Kidney (tissue), 14 donors: Measurements from ENCODE around the gene CMIP. TPM values are rescaled to one million over a fixed set of nuclear protein-coding genes. Genes with fewer than 3 reads are reported as not detected.
A peak's percentile ranks its signal among the peaks of the same experiment; 100 is the strongest.

ENCODE experiments used
- DNase-seq, 5 donors: peaks; one replicate each; pipeline ENCODE4 v3.0.0-alpha.2; 2013 to 2020
- FAIRE-seq: peaks from 2 replicates; lab custom pipeline; 2012; peaks lifted over from hg19 to GRCh38; lab: Jason Lieb, UNC
- H3K27ac ChIP-seq, 2 donors: one replicate each; pipeline ENCODE4 v1.7.0; 2013; ENCODE audit warnings: low read depth in 2 of 2, low read length in 2 of 2, inconsistent platforms in 1 of 2
- H3K27me3 ChIP-seq: one replicate; pipeline ENCODE4 v1.7.1; 2013; ENCODE audit warnings: low read length, inconsistent platforms; ENCODE audit not compliant: control insufficient read depth, insufficient read depth
- H3K36me3 ChIP-seq, 3 donors: one replicate each; pipeline versions ENCODE4 v1.7.0 to v1.7.1; 2013; ENCODE audit warnings: low read length in 3 of 3, control low read depth in 1 of 3, inconsistent platforms in 1 of 3; ENCODE audit not compliant: insufficient read depth in 3 of 3, control insufficient read depth in 2 of 3
- H3K4me1 ChIP-seq, 3 donors: one replicate each; pipeline versions ENCODE4 v1.7.0 to v1.7.1; 2013; ENCODE audit warnings: low read length in 3 of 3, inconsistent platforms in 1 of 3, low read depth in 1 of 3; ENCODE audit not compliant: control insufficient read depth in 2 of 3, insufficient read depth in 2 of 3
- H3K4me3 ChIP-seq, 3 donors: one replicate each; pipeline versions ENCODE4 v1.7.0 to v1.8.1; 2013; ENCODE audit warnings: low read length in 3 of 3, control low read depth in 1 of 3, inconsistent platforms in 1 of 3
- H3K9ac ChIP-seq, 3 donors: one replicate each; pipeline versions ENCODE4 v1.7.0 to v1.7.1; 2013; ENCODE audit warnings: low read length in 3 of 3, control low read depth in 1 of 3, inconsistent platforms in 1 of 3
- H3K9me3 ChIP-seq, 3 donors: one replicate each; pipeline versions ENCODE4 v1.7.0 to v1.7.1; 2013; ENCODE audit warnings: low read length in 3 of 3, control low read depth in 1 of 3, inconsistent platforms in 1 of 3; ENCODE audit not compliant: control insufficient read depth in 2 of 3, insufficient read depth in 1 of 3
- intact Hi-C: fragments of 100-400 bp; cut with DNase I; formaldehyde crosslinking; loops from one replicate; pipeline ENCODE4 v1.11.1; 2022
- polyA plus RNA-seq: library from polyadenylated mRNA; stranded (reverse); fragments of 350-450 nt; fragmentation: Illumina TruSeq; extraction: RNeasy Lipid Tissue Mini Kit (QIAGEN cat#74804); gene quantifications from one replicate; pipeline ENCODE4 v1.2.3, GENCODE V29; 2014; ENCODE audit warnings: low read depth, low replicate concordance; ENCODE audit not compliant: insufficient read depth
- total RNA-seq: library from RNA; stranded (reverse); fragmentation: NEBNext Ultra II Directional; extraction: Animal tissue kit (Norgen Biotek cat#: 25700); gene quantifications from one replicate; pipeline ENCODE4 v1.2.1, GENCODE V29; 2021
- TF ChIP-seq, protein P1 (sequence below): IDR thresholded peaks from 3 replicates; pipeline ENCODE4 v1.5.1; 2012; ENCODE audit warnings: mild to moderate bottlenecking, moderate library complexity, borderline replicate concordance; ENCODE audit not compliant: insufficient read depth; ENCODE audit errors: extremely low read depth
- donor health status: control.
- donor health status: control.
- donor health status: control.
- donor health status: control.
- donor health status: control.
- donor health status: DM: yes; HTN: yes; CAD: no.
- donor health status: Normal renal cell carcinoma (clear cell type).

Gene CMIP
- total and polyA plus RNA-seq, 2 donors from 2014 or later, result 16.6 to 65.7 TPM

DNA sequence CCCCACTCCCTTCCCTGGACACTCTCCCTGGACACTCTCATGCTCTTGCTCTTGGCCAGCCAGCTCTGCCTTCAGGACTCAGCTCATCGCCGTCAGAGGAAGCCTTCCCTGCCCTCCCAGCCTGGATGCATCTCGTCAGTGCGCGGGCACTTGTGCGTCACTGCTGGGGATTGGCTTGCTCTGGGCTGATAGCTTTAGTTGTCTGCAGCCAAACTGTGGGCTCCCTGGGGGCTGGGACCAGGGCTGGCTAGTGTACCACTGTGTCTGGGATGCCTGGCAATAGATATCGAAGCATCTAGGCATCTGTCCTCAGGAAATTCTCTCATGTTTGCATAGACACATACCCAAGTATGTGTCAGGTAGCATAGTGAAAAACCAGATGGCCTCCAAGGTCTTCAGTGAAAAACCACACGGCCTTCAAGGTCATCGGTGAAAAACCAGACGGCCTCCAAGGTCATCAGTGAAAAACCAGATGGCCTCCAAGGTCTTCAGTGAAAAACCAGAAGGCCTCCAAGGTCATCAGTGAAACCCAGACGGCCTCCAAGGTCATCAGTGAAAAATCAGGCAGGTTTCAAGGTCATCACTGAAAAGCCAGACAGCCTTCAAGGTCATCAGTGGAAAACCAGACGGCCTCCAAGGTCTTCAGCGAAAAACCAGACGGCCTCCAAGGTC lies 72.0 kb downstream of the CMIP start:
- TF ChIP-seq, protein P1, sequence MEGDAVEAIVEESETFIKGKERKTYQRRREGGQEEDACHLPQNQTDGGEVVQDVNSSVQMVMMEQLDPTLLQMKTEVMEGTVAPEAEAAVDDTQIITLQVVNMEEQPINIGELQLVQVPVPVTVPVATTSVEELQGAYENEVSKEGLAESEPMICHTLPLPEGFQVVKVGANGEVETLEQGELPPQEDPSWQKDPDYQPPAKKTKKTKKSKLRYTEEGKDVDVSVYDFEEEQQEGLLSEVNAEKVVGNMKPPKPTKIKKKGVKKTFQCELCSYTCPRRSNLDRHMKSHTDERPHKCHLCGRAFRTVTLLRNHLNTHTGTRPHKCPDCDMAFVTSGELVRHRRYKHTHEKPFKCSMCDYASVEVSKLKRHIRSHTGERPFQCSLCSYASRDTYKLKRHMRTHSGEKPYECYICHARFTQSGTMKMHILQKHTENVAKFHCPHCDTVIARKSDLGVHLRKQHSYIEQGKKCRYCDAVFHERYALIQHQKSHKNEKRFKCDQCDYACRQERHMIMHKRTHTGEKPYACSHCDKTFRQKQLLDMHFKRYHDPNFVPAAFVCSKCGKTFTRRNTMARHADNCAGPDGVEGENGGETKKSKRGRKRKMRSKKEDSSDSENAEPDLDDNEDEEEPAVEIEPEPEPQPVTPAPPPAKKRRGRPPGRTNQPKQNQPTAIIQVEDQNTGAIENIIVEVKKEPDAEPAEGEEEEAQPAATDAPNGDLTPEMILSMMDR, result no peak
- Histone ChIP-seq H3K4me3 (no peak overlapping the region), H3K27ac (peak overlapping the region in 1 of 2 donors; percentile 23), H3K9me3 (no peaks in the 10 kb centered on the region), H3K27me3 (no peaks in the 10 kb centered on the region), H3K36me3 (peaks cover 0 to 2% (median 0%) of the 10 kb centered on the region in 3 donors), H3K9ac (no peak overlapping the region), H3K4me1 (peaks cover 0 to 42% (median 28%) of the 10 kb centered on the region in 3 donors)
- no peak for FAIRE-seq
- DNase-seq, result no peak
- intact Hi-C loops, result no loop called here

DNA sequence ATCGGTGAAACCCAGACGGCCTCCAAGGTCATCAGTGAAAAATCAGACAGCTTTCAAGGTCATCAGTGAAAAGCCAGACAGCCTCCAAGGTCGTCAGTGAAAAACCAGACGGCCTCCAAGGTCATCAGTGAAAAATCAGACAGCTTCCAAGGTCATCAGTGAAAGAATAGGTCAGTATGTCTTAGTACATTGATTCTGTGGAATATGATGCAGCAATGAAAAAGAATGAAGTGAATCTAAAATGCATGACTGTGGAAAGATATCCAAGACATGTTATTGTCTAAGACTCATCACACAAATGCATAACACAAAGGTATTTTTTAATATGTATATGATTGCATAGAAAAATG lies 72.5 kb downstream of the CMIP start:
- peaks cover 0 to 42% (median 28%) of the 10 kb centered on the region in 3 donors for H3K4me1 ChIP-seq
- no peak overlapping the region for H3K4me3 ChIP-seq
- FAIRE-seq (no peak), DNase-seq (no peak)
- no peaks in the 10 kb centered on the region for H3K9me3 ChIP-seq
- H3K27me3 ChIP-seq, result no peaks in the 10 kb centered on the region
- no peak overlapping the region for H3K27ac ChIP-seq
- intact Hi-C loops, result no loop called here
- TF ChIP-seq, protein P1, result no peak
- no peak overlapping the region for H3K9ac ChIP-seq
- H3K36me3 ChIP-seq, result peaks cover 0 to 2% (median 0%) of the 10 kb centered on the region in 3 donors

DNA sequence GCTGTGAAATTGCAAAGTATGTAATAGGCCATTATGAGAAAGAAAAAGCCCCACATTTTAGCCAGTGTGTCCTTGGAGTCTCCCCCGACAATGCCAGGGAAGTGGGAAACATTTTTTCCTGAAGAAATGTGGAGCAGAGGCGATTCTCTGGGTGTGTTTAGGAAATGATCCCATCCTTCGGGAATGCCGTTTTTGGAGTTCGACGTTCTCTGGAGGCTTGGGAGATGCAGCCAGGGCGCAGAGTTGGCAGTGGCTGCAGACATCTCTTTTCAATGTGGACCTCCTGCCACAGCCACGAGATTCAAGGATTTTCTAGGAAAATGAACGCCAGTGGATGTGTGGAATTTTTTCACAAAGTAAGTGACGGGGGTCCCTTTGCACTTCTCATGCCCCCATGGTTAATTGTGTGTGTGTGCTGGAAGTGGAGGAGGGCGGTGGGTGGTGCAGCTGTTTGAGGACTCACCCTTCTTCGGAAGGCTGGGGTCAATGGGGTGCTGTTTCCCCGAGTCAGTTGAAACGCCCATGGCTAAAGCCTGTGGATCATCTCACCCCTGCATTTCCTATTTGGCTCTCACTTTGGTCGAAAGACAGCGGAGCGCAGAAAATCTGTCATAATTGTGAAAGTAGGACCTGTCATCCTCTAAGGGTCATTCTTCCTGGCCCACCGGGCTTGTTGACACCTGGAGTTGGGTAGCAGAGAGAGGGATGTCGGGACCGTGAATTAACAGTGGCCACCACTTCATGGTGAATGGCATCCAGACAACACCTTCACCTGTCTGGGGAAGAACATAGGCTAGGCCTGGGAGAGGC lies 73.2 kb downstream of the CMIP start:
- no peaks in the 10 kb centered on the region for H3K9me3 ChIP-seq
- no peak overlapping the region for H3K4me3 ChIP-seq

More for the DNA sequence above, 73.2 kb downstream of the CMIP start:
- Histone ChIP-seq H3K4me1 (peaks cover 0 to 42% (median 27%) of the 10 kb centered on the region in 3 donors), H3K36me3 (peaks cover 0 to 2% (median 0%) of the 10 kb centered on the region in 3 donors), H3K9ac (peak overlapping the region in 1 of 3 donors; percentile 4), H3K27ac (peak overlapping the region; percentile 6 to 43), H3K27me3 (no peaks in the 10 kb centered on the region)
- intact Hi-C loops, result no loop called here
- TF ChIP-seq, protein P1, result no peak
- no peak for FAIRE-seq
- no peak for DNase-seq
